Endothelial cell of umbilical vein (primary cell): ENCODE measurements around the gene DESI2. TPM values are rescaled to one million over a fixed set of nuclear protein-coding genes. Genes with fewer than 3 reads are reported as not detected.

Source experiments
- BruUV-seq: library from RNA; stranded (reverse); fragments of 400-500 nt; replicated peaks from 2 replicates; lab custom pipeline; 2021; lab: Mats Ljungman, UMichigan
- CTCF ChIA-PET: fragments of 300-600, 350-600 bp; sonication (Branson Sonifier 250); formaldehyde crosslinking; loops from one replicate; lab custom pipeline; 2021; ENCODE audit warnings: antibody characterized with exemption, inconsistent platforms; lab: Charles Lee
- POLR2A ChIA-PET: fragments of 300-600, 350-600 bp; sonication (Branson Sonifier 250); formaldehyde crosslinking; loops from one replicate; lab custom pipeline; 2021; ENCODE audit warnings: antibody characterized with exemption, inconsistent platforms; lab: Charles Lee
- DNase-seq: peaks from one replicate; pipeline ENCODE4 v3.0.0-alpha.2; 2011; ENCODE audit warnings: low read depth, low spot score
- FAIRE-seq: peaks from 2 replicates; lab custom pipeline; 2011; peaks lifted over from hg19 to GRCh38; lab: Jason Lieb, UNC
- H2AFZ ChIP-seq: 2 replicates; pipeline ENCODE4 v1.6.0; 2012; ENCODE audit warnings: low read depth, low read length, control low read depth, inconsistent platforms
- H3K27ac ChIP-seq: 2 replicates; pipeline ENCODE4 v1.5.1; 2011; ENCODE audit warnings: low read depth, mild to moderate bottlenecking, control low read depth, low read length, moderate library complexity; ENCODE audit not compliant: insufficient read depth
- H3K27me3 ChIP-seq, 2 experiments: 2 replicates each; pipeline versions ENCODE4 v1.6.0 to v1.6.1; 2011; ENCODE audit warnings: low read length in 2 of 2, mixed read lengths in 1 of 2; ENCODE audit not compliant: control insufficient read depth in 2 of 2, insufficient read depth in 2 of 2
- H3K36me3 ChIP-seq, 2 experiments: 2 replicates in 1 of 2; 3 replicates in 1 of 2; pipeline ENCODE4 v1.5.1; 2011; ENCODE audit warnings: low read length in 2 of 2, mild to moderate bottlenecking in 1 of 2, moderate library complexity in 1 of 2; ENCODE audit not compliant: control insufficient read depth in 2 of 2, insufficient read depth in 2 of 2; ENCODE audit errors: extremely low read depth in 1 of 2
- H3K4me1 ChIP-seq: 3 replicates; pipeline ENCODE4 v1.5.1; 2011; ENCODE audit warnings: mild to moderate bottlenecking, low read length; ENCODE audit not compliant: control insufficient read depth, insufficient read depth; ENCODE audit errors: extremely low read depth
- H3K4me2 ChIP-seq: 2 replicates; pipeline ENCODE4 v1.6.1; 2011; ENCODE audit warnings: low read length, control low read depth, mixed read lengths; ENCODE audit not compliant: insufficient read depth
- H3K4me3 ChIP-seq, 3 experiments: fragments of 200-600 bp in 1 of 3; sonication (generic), shearing (Covaris generic) in 1 of 3; replicated peaks in 1 of 3; 2 replicates each; pipeline ENCODE4 v1.5.1; 2011 to 2016; ENCODE audit warnings: control low read depth in 3 of 3, low read length in 3 of 3, mild to moderate bottlenecking in 2 of 3, inconsistent platforms in 1 of 3, low read depth in 1 of 3, moderate library complexity in 1 of 3; ENCODE audit not compliant: insufficient read depth in 1 of 3
- H3K79me2 ChIP-seq: 2 replicates; pipeline ENCODE4 v1.6.0; 2012; ENCODE audit warnings: low read length, inconsistent platforms; ENCODE audit not compliant: control insufficient read depth, insufficient read depth
- H3K9ac ChIP-seq: replicated peaks from 2 replicates; pipeline ENCODE3; 2011; ENCODE audit warnings: low read length, control low read depth; ENCODE audit not compliant: insufficient read depth; ENCODE audit errors: extremely low read depth
- H3K9me1 ChIP-seq: replicated peaks from 3 replicates; pipeline ENCODE4 v1.6.0; 2011; ENCODE audit warnings: mild to moderate bottlenecking, low read length; ENCODE audit not compliant: control insufficient read depth, insufficient read depth; ENCODE audit errors: extremely low read depth
- H3K9me3 ChIP-seq: replicated peaks from 2 replicates; pipeline ENCODE4 v1.5.1; 2012; ENCODE audit warnings: low read length, inconsistent platforms; ENCODE audit not compliant: control insufficient read depth, insufficient read depth
- H4K20me1 ChIP-seq: replicated peaks from 2 replicates; pipeline ENCODE3; 2011; ENCODE audit warnings: mild to moderate bottlenecking, low read length; ENCODE audit not compliant: control insufficient read depth, insufficient read depth; ENCODE audit errors: extremely low read depth
- EZH2 ChIP-seq: IDR thresholded peaks from 2 replicates; pipeline ENCODE4 v1.6.1; 2012; ENCODE audit warnings: borderline replicate concordance, low read depth, mild to moderate bottlenecking, moderate library complexity, low read length, inconsistent platforms; ENCODE audit not compliant: severe bottlenecking
- FOS ChIP-seq: IDR thresholded peaks from 2 replicates; pipeline ENCODE4 v1.6.1; 2011; ENCODE audit warnings: mild to moderate bottlenecking, low read length, moderate library complexity, borderline replicate concordance; ENCODE audit not compliant: insufficient read depth
- GATA2 ChIP-seq: IDR thresholded peaks from 2 replicates; pipeline ENCODE4 v1.7.0; 2011; ENCODE audit warnings: low read depth, mild to moderate bottlenecking, moderate library complexity, mixed read lengths, low read length; ENCODE audit not compliant: insufficient read length, insufficient read depth
- JUN ChIP-seq: IDR thresholded peaks from 2 replicates; pipeline ENCODE4 v1.6.1; 2011; ENCODE audit warnings: borderline replicate concordance, low read depth; ENCODE audit not compliant: insufficient read length, insufficient read depth
- POLR2A ChIP-seq: IDR thresholded peaks from 2 replicates; pipeline ENCODE4 v1.6.1; 2012; ENCODE audit warnings: low read depth, mild to moderate bottlenecking, control low read depth, low read length
- POLR2AphosphoS5 ChIP-seq: IDR thresholded peaks from 2 replicates; pipeline ENCODE4 v1.6.1; 2012; ENCODE audit warnings: low read depth, mild to moderate bottlenecking, control low read depth, low read length, moderate library complexity; ENCODE audit not compliant: insufficient read depth
- dilution Hi-C: fragments of 300-500 bp; cut with MboI; formaldehyde crosslinking; loops from one replicate; pipeline ENCODE4 v1.15.0; 2019; ENCODE audit warnings: low sequenced_read_pairs; ENCODE audit not compliant: extremely low pct_ligation_motif_present
- intact Hi-C: fragments of 100-400 bp; cut with micrococcal nuclease; formaldehyde crosslinking; loops from one replicate; pipeline ENCODE4 v1.10.0; 2022
- polyA plus RNA-seq, 4 experiments: library from polyadenylated mRNA; depleted of rRNA in 3 of 4; stranded (reverse) in 3 of 4; unstranded in 1 of 4; fragments of >200 nt; gene quantifications; 2 replicates each; pipeline versions ENCODE4 v1.2.1 to v1.2.3, GENCODE V29; 2011 to 2012; ENCODE audit warnings: missing spikeins in 1 of 4
- total RNA-seq: library from RNA; stranded (reverse); gene quantifications from 2 replicates; pipeline ENCODE4 v1.2.3, GENCODE V29; 2021
- TF ChIP-seq, protein P1 (sequence below), 2 donors: IDR thresholded peaks; 1 replicate in 1 of 2; 2 replicates in 1 of 2; pipeline ENCODE4 v1.5.1; 2011; ENCODE audit warnings: low read length in 2 of 2, mild to moderate bottlenecking in 2 of 2, moderate library complexity in 2 of 2, control low read depth in 1 of 2, inconsistent platforms in 1 of 2, low read depth in 1 of 2; ENCODE audit not compliant: insufficient read depth in 1 of 2; ENCODE audit errors: extremely low read depth in 1 of 2
- TF ChIP-seq, protein P2 (sequence below): IDR thresholded peaks from 2 replicates; pipeline ENCODE4 v1.6.1; 2011; ENCODE audit not compliant: insufficient read depth, insufficient read length

DESI2 gene
- total and polyA plus RNA-seq, 2 donors (not counting 3 experiments of a cell fraction or from before 2014, with no cell fraction given) = 22.9 to 37.2 TPM

DNA sequence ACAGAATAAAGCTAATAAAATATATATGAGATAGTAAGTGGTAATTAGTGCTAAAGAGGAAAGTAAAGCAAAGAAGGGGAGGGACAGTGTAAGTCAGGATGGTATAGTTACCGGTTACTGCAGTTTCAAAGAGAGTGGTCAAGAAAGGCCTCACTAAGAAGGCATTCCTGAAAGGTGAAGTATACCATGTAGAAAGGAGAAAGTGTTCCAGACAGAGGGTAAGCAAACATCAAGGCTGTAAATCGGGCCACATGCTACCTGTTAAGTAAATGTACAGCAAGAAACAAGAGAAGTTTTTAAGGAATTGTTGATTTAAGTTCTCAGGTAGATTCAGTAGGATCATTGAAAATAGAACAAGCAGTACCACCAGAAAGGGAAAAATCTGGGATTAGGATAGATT, 9.7 kb downstream of the DESI2 start:
- H2AFZ ChIP-seq = no peak overlapping the region
- no peak overlapping the region for H3K27ac ChIP-seq
- H3K4me3 ChIP-seq = no peak overlapping the region
- TF ChIP-seq JUN (no peak), POLR2A (no peak), POLR2AphosphoS5 (no peak), EZH2 (no peak), GATA2 (no peak), FOS (no peak)
- TF ChIP-seq, protein P1, sequence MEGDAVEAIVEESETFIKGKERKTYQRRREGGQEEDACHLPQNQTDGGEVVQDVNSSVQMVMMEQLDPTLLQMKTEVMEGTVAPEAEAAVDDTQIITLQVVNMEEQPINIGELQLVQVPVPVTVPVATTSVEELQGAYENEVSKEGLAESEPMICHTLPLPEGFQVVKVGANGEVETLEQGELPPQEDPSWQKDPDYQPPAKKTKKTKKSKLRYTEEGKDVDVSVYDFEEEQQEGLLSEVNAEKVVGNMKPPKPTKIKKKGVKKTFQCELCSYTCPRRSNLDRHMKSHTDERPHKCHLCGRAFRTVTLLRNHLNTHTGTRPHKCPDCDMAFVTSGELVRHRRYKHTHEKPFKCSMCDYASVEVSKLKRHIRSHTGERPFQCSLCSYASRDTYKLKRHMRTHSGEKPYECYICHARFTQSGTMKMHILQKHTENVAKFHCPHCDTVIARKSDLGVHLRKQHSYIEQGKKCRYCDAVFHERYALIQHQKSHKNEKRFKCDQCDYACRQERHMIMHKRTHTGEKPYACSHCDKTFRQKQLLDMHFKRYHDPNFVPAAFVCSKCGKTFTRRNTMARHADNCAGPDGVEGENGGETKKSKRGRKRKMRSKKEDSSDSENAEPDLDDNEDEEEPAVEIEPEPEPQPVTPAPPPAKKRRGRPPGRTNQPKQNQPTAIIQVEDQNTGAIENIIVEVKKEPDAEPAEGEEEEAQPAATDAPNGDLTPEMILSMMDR (IDR thresholded peaks at IDR 0.05; ENCODE audit: extremely low read depth in 1 of 2, insufficient read depth in 1 of 2, low read depth in 1 of 2, low read length in 2 of 2) = no peak
- TF ChIP-seq, protein P2, sequence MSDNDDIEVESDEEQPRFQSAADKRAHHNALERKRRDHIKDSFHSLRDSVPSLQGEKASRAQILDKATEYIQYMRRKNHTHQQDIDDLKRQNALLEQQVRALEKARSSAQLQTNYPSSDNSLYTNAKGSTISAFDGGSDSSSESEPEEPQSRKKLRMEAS = no peak
- FAIRE-seq (no peak), DNase-seq (no peak)
- no peaks in the 10 kb centered on the region for H3K27me3 ChIP-seq
- no TSS peak for BruUV-seq
- no peaks in the 10 kb centered on the region for H3K9me1 ChIP-seq
- H3K36me3 ChIP-seq = peaks cover 0 to 4% of the 10 kb centered on the region in 2 experiments
- dilution Hi-C loops (no loop called here), intact Hi-C loops (no loop called here)
- peaks cover 5% of the 10 kb centered on the region for H4K20me1 ChIP-seq
- no peaks in the 10 kb centered on the region for H3K9me3 ChIP-seq
- H3K4me1 ChIP-seq = no peaks in the 10 kb centered on the region
- H3K4me2 ChIP-seq = no peak overlapping the region
- POLR2A ChIA-PET = no interaction called here
- H3K79me2 ChIP-seq = peaks cover 79% of the 10 kb centered on the region
- H3K9ac ChIP-seq = no peak overlapping the region
- CTCF ChIA-PET = no interaction called here
